Measurements from ENCODE around the gene PCGF1.

Gene PCGF1

GRCh38 chr2:74491648-74492544 lies 15.6 kb downstream of the PCGF1 start:
- H3K27ac ChIP-seq = no peak overlapping the region
- TF ChIP-seq CTCF (conservative IDR thresholded peaks at IDR 0.05) (no peak), ZFX (IDR thresholded peaks at IDR 0.05) (no peak)

GRCh38 chr2:74489906-74490305 lies 17.6 kb downstream of the PCGF1 start:
- TF ChIP-seq ZFX (IDR thresholded peaks at IDR 0.05) = no peak
- TF ChIP-seq CTCF (conservative IDR thresholded peaks at IDR 0.05) = no peak
- H3K27ac ChIP-seq = no peak overlapping the region

- H3K27ac ChIP-seq = no peak overlapping the region
- TF ChIP-seq ZFX (IDR thresholded peaks at IDR 0.05) (no peak), CTCF (conservative IDR thresholded peaks at IDR 0.05) (no peak)
Measured at GRCh38 chr2:74488643-74489481, 18.6 kb downstream of the PCGF1 start.

GRCh38 chr2:74486141-74486540 lies 21.4 kb downstream of the PCGF1 start:
- no peak for TF ChIP-seq ZFX (IDR thresholded peaks at IDR 0.05)
- no peak for TF ChIP-seq CTCF (conservative IDR thresholded peaks at IDR 0.05)

GRCh38 chr2:74483675-74484164 lies 23.8 kb downstream of the PCGF1 start:
- peak overlapping the region; percentile 85 for H3K27ac ChIP-seq

More at GRCh38 chr2:74486141-74486540, 21.4 kb downstream of the PCGF1 start:
- H3K27ac ChIP-seq = no peak overlapping the region

- peak within 1 kb of the TSS; percentile 85 for H3K27ac ChIP-seq
- TF ChIP-seq ZFX (IDR thresholded peaks at IDR 0.05) (no peak), CTCF (conservative IDR thresholded peaks at IDR 0.05) (peak; percentile 77)
Measured at GRCh38 chr2:74482801-74483674, 24.5 kb downstream of the PCGF1 start, which contains the start of the genes CCDC142 and TTC31. CCDC142 (minus strand) TSS chr2:74482998; CDS start chr2:74482837, 161 bp downstream. TTC31 (plus strand) TSS chr2:74483081; CDS start chr2:74483096, 15 bp downstream.

Data from C4-2B (cell line).